K562 (cell line): ENCODE measurements around the gene TACC3. TPM values are rescaled to one million over a fixed set of nuclear protein-coding genes. Genes with fewer than 3 reads are reported as not detected.

ENCODE experiments used
- CAMTA2 ChIP-seq: fragments of 250-450 bp; sonication (Bioruptor Pico); conservative IDR thresholded peaks from 2 replicates; pipeline ENCODE4 v1.5.1; 2022
- DDX20 ChIP-seq: fragments of 450-650 bp; IDR thresholded peaks from 2 replicates; pipeline ENCODE4 v1.6.1; 2016; ENCODE audit warnings: missing genetic modification characterization, low read depth, mild to moderate bottlenecking, missing compliant biosample characterization, moderate library complexity
- NRF1 ChIP-seq, 2 experiments: fragments of 450-650 bp; IDR thresholded peaks in 1 of 2; conservative IDR thresholded peaks in 1 of 2; 2 replicates each; pipeline ENCODE4 v1.6.1; 2014; ENCODE audit warnings: mild to moderate bottlenecking in 2 of 2
- PBX2 ChIP-seq, 2 experiments: IDR thresholded peaks in 1 of 2; conservative IDR thresholded peaks in 1 of 2; 2 replicates each; pipeline ENCODE4 v1.6.1; 2016; ENCODE audit warnings: low read depth in 2 of 2, mild to moderate bottlenecking in 1 of 2, missing compliant biosample characterization in 1 of 2, missing genetic modification characterization in 1 of 2, moderate library complexity in 1 of 2
- ZFX ChIP-seq: sonication (generic); formaldehyde crosslinking; IDR thresholded peaks from 2 replicates; pipeline ENCODE4 v1.8.0; 2022; ENCODE audit warnings: mild to moderate bottlenecking, missing genetic modification reagents, moderate library complexity
- ZNF318 ChIP-seq, 2 experiments: fragments of 450-650 bp; IDR thresholded peaks; 2 replicates each; pipeline ENCODE4 v1.6.1; 2016; ENCODE audit warnings: mild to moderate bottlenecking in 2 of 2, borderline replicate concordance in 1 of 2, low read depth in 1 of 2, moderate library complexity in 1 of 2
- ZNF76 ChIP-seq: fragments of 250-450 bp; sonication (Bioruptor Pico); IDR thresholded peaks from 2 replicates; pipeline ENCODE4 v1.4.0; 2020; ENCODE audit warnings: mild to moderate bottlenecking, moderate library complexity, borderline replicate concordance
- polyA plus RNA-seq, 8 experiments: library from polyadenylated mRNA; depleted of rRNA in 4 of 8; stranded (reverse) in 5 of 8; unstranded in 3 of 8; fragments of >200 nt; fragmentation: Nextera tagmentation in 2 of 8; fragmentation: Illumina TruSeq in 1 of 8; extraction: Ambion mirVana in 2 of 8; extraction: Trizol in 1 of 8; gene quantifications; 2 replicates each; pipeline versions ENCODE4 v1.2.1 to v1.2.3, GENCODE V29; 2011 to 2014; ENCODE audit warnings: inconsistent platforms in 1 of 8, missing spikeins in 1 of 8
- total RNA-seq, 7 experiments: library from RNA; depleted of rRNA in 6 of 7; stranded (reverse); fragments of >200 nt in 6 of 7; fragmentation: Illumina TruSeq in 2 of 7; extraction: Trizol in 2 of 7; gene quantifications; 2 replicates each; pipeline versions ENCODE4 v1.2.1 to v1.2.3, GENCODE V29; 2011 to 2021; ENCODE audit warnings: low replicate concordance in 1 of 7
- TF ChIP-seq, protein P1 (sequence below): fragments of 250-450 bp; sonication (Bioruptor Pico); IDR thresholded peaks from 2 replicates; pipeline ENCODE4 v1.4.0; 2020

The TACC3 gene
- total and polyA plus RNA-seq, 9 of the 15 experiments (the other 6 are each of a cell fraction or from before 2014, with no cell fraction given): 1.9 to 122 (median 55.6) TPM

GRCh38 chr4:1720163-1720983 is 948 bp upstream of the TACC3 start (continued):
- TF ChIP-seq PBX2 (CRISPR knock-in tag; IDR thresholded peaks at IDR 0.05; ENCODE audit: low read depth): no peak
- TF ChIP-seq PBX2 (tag; conservative IDR thresholded peaks at IDR 0.05; ENCODE audit: low read depth): no peak
- TF ChIP-seq, protein P1, sequence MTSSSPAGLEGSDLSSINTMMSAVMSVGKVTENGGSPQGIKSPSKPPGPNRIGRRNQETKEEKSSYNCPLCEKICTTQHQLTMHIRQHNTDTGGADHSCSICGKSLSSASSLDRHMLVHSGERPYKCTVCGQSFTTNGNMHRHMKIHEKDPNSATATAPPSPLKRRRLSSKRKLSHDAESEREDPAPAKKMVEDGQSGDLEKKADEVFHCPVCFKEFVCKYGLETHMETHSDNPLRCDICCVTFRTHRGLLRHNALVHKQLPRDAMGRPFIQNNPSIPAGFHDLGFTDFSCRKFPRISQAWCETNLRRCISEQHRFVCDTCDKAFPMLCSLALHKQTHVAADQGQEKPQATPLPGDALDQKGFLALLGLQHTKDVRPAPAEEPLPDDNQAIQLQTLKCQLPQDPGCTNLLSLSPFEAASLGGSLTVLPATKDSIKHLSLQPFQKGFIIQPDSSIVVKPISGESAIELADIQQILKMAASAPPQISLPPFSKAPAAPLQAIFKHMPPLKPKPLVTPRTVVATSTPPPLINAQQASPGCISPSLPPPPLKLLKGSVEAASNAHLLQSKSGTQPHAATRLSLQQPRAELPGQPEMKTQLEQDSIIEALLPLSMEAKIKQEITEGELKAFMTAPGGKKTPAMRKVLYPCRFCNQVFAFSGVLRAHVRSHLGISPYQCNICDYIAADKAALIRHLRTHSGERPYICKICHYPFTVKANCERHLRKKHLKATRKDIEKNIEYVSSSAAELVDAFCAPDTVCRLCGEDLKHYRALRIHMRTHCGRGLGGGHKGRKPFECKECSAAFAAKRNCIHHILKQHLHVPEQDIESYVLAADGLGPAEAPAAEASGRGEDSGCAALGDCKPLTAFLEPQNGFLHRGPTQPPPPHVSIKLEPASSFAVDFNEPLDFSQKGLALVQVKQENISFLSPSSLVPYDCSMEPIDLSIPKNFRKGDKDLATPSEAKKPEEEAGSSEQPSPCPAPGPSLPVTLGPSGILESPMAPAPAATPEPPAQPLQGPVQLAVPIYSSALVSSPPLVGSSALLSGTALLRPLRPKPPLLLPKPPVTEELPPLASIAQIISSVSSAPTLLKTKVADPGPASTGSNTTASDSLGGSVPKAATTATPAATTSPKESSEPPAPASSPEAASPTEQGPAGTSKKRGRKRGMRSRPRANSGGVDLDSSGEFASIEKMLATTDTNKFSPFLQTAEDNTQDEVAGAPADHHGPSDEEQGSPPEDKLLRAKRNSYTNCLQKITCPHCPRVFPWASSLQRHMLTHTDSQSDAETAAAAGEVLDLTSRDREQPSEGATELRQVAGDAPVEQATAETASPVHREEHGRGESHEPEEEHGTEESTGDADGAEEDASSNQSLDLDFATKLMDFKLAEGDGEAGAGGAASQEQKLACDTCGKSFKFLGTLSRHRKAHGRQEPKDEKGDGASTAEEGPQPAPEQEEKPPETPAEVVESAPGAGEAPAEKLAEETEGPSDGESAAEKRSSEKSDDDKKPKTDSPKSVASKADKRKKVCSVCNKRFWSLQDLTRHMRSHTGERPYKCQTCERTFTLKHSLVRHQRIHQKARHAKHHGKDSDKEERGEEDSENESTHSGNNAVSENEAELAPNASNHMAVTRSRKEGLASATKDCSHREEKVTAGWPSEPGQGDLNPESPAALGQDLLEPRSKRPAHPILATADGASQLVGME (CRISPR knock-in tag): no peak
- TF ChIP-seq ZNF76 (CRISPR knock-in tag): no peak
- TF ChIP-seq ZNF318 (IDR thresholded peaks at IDR 0.05; ENCODE audit: borderline replicate concordance in 1 of 2, low read depth in 1 of 2): no peak
- TF ChIP-seq DDX20: no peak
- no peak for TF ChIP-seq CAMTA2 (CRISPR knock-in tag)
- peak; percentile 92 to 93 for TF ChIP-seq NRF1 (conservative IDR thresholded peaks at IDR 0.05 in 1 of 2, IDR thresholded peaks at IDR 0.05 in 1 of 2)
- peak; percentile 93 for TF ChIP-seq ZFX (CRISPR knock-in tag)
